Lung (tissue), 12 donors: Measurements from ENCODE around the gene TENM4. TPM values are rescaled to one million over a fixed set of nuclear protein-coding genes. Genes with fewer than 3 reads are reported as not detected.

Experiments used
- ATAC-seq: fragments of 200-7000 bp; cut with Tn5 transposase; one replicate; pipeline ENCODE4 v1.9.1; 2020; ENCODE audit warnings: moderate number of reproducible peaks; ENCODE audit not compliant: insufficient read depth, low FRiP score
- DNase-seq, 3 donors: peaks; one replicate each; pipeline ENCODE4 v3.0.0-alpha.2; 2013 to 2017
- H3K27ac ChIP-seq, 2 donors: one replicate each; pipeline ENCODE4 v1.5.1; 2013; ENCODE audit warnings: mild to moderate bottlenecking in 2 of 2, moderate library complexity in 2 of 2, control low read depth in 1 of 2, inconsistent platforms in 1 of 2, low read depth in 1 of 2, low read length in 1 of 2
- H3K27me3 ChIP-seq, 3 donors: one replicate each; pipeline ENCODE4 v1.5.1; 2013; ENCODE audit warnings: low read length in 2 of 3; ENCODE audit not compliant: control insufficient read depth in 3 of 3, insufficient read depth in 3 of 3
- H3K36me3 ChIP-seq, 4 donors: one replicate each; pipeline ENCODE4 v1.5.1; 2013; ENCODE audit warnings: low read length in 4 of 4, mild to moderate bottlenecking in 1 of 4, moderate library complexity in 1 of 4; ENCODE audit not compliant: control insufficient read depth in 4 of 4, insufficient read depth in 4 of 4
- H3K4me1 ChIP-seq, 5 donors: one replicate each; pipeline ENCODE4 v1.5.1; 2013; ENCODE audit warnings: low read length in 5 of 5, mild to moderate bottlenecking in 2 of 5, moderate library complexity in 1 of 5; ENCODE audit not compliant: control insufficient read depth in 5 of 5, insufficient read depth in 5 of 5
- H3K4me3 ChIP-seq: one replicate; pipeline ENCODE4 v1.5.1; 2013; ENCODE audit warnings: mild to moderate bottlenecking, control low read depth, moderate library complexity
- H3K9ac ChIP-seq, 2 donors: one replicate each; pipeline ENCODE4 v1.5.1; 2013; ENCODE audit warnings: low read length in 2 of 2, control low read depth in 1 of 2; ENCODE audit not compliant: insufficient read depth in 1 of 2
- H3K9me3 ChIP-seq, 4 donors: one replicate each; pipeline ENCODE4 v1.5.1; 2013; ENCODE audit warnings: low read length in 3 of 4, mild to moderate bottlenecking in 1 of 4, moderate library complexity in 1 of 4; ENCODE audit not compliant: control insufficient read depth in 4 of 4, insufficient read depth in 3 of 4
- CTCF ChIP-seq: IDR thresholded peaks from 2 replicates; pipeline ENCODE4 v1.5.1; 2012; ENCODE audit warnings: mild to moderate bottlenecking; ENCODE audit errors: control extremely low read depth, extremely low read depth
- WGBS, 2 donors: extraction: QIAGEN DNeasy Blood & Tissue Kit; methylation state at CpG; one replicate each; pipeline ENCODE4 v1.1.7; 2013; 5-methylcytosine and 5-hydroxymethylcytosine counted together
- polyA plus RNA-seq, 2 donors: library from polyadenylated mRNA; stranded (reverse); fragments of 200-250 nt; gene quantifications; one replicate each; pipeline ENCODE4 v1.2.1, GENCODE V29; 2013
- total RNA-seq, 2 donors: library from RNA; depleted of rRNA in 1 of 2; stranded (reverse); fragments of >200 nt in 1 of 2; gene quantifications; one replicate each; pipeline ENCODE4 v1.2.1, GENCODE V29; 2014 to 2021
- donor health status: control.
- donor health status: control.
- donor health status: Bipolar disorder and iron deficiency.
- donor health status: healthy.
- donor health status: DM: yes; HTN: yes; CAD: no.

Gene TENM4
- total and polyA plus RNA-seq, 4 donors, result 0.28 to 16.4 (median 3.2) TPM

GRCh38 chr11:78762105-78762504 lies 678.7 kb downstream of the TENM4 start:
- no peak for TF ChIP-seq CTCF
- WGBS, 2 donors, result 90 to 92% methylated on average over 3 of the region's 3 CpGs
- Histone ChIP-seq H3K9ac (no peak overlapping the region), H3K36me3 (no peaks in the 10 kb centered on the region), H3K27ac (no peak overlapping the region), H3K9me3 (no peaks in the 10 kb centered on the region), H3K4me1 (peaks cover 0 to 11% (median 0%) of the 10 kb centered on the region in 5 donors), H3K27me3 (no peaks in the 10 kb centered on the region), H3K4me3 (no peak overlapping the region)
- no peak for DNase-seq
- no peak for ATAC-seq

GRCh38 chr11:78759071-78759470 lies 681.8 kb downstream of the TENM4 start:
- DNase-seq, result no peak
- 49 to 53% methylated on average over 4 of the region's 4 CpGs for WGBS, 2 donors

GRCh38 chr11:78753297-78753696 lies 687.5 kb downstream of the TENM4 start:
- 76 to 84% methylated on average over 1 of the region's 1 CpG for WGBS, 2 donors
- H3K9me3 ChIP-seq, result no peaks in the 10 kb centered on the region
- H3K9ac ChIP-seq, result no peak overlapping the region
- no peaks in the 10 kb centered on the region for H3K27me3 ChIP-seq
- no peak for ATAC-seq
- H3K36me3 ChIP-seq, result peaks cover 0 to 7% (median 3%) of the 10 kb centered on the region in 4 donors
- no peak for TF ChIP-seq CTCF
- DNase-seq, result peak in 2 of 3 donors; percentile 23 to 33
- no peaks in the 10 kb centered on the region for H3K4me1 ChIP-seq
- H3K27ac ChIP-seq, result no peak overlapping the region
- no peak overlapping the region for H3K4me3 ChIP-seq

More at GRCh38 chr11:78759071-78759470, 681.8 kb downstream of the TENM4 start:
- Histone ChIP-seq H3K9ac (no peak overlapping the region), H3K27me3 (no peaks in the 10 kb centered on the region), H3K27ac (no peak overlapping the region), H3K9me3 (no peaks in the 10 kb centered on the region), H3K4me1 (peaks cover 0 to 8% (median 0%) of the 10 kb centered on the region in 5 donors), H3K36me3 (peaks cover 0 to 7% (median 3%) of the 10 kb centered on the region in 4 donors), H3K4me3 (no peak overlapping the region)
- TF ChIP-seq CTCF, result no peak
- ATAC-seq, result no peak

- DNase-seq (no peak), ATAC-seq (no peak)
- Histone ChIP-seq H3K9me3 (no peaks in the 10 kb centered on the region), H3K4me3 (no peak overlapping the region), H3K27me3 (no peaks in the 10 kb centered on the region), H3K4me1 (no peaks in the 10 kb centered on the region), H3K36me3 (peaks cover 0 to 7% (median 3%) of the 10 kb centered on the region in 4 donors), H3K27ac (no peak overlapping the region), H3K9ac (no peak overlapping the region)
- TF ChIP-seq CTCF, result no peak
- WGBS, 2 donors, result 59 to 73% methylated on average over 2 of the region's 2 CpGs
Measured at GRCh38 chr11:78752494-78752893, 688.3 kb downstream of the TENM4 start.
